Progenitor cell of endocrine pancreas (in vitro differentiated cells): ENCODE measurements around the gene AMN. TPM values are rescaled to one million over a fixed set of nuclear protein-coding genes. Genes with fewer than 3 reads are reported as not detected.

Source experiments
- DNase-seq: peaks from one replicate; pipeline ENCODE4 v3.0.0; 2021; ENCODE audit warnings: low spot score; ENCODE audit not compliant: unreplicated experiment
- H3K27ac Mint-ChIP-seq: 2 replicates; pipeline ENCODE4 v1.8.0; 2021; ENCODE audit warnings: mild to moderate bottlenecking, moderate library complexity, mixed read lengths
- H3K27me3 Mint-ChIP-seq: 2 replicates; pipeline ENCODE4 v1.8.0; 2021; ENCODE audit warnings: mixed read lengths
- H3K36me3 Mint-ChIP-seq: 2 replicates; pipeline ENCODE4 v1.8.0; 2022; ENCODE audit warnings: mixed read lengths; ENCODE audit not compliant: insufficient read depth
- H3K4me1 Mint-ChIP-seq: 2 replicates; pipeline ENCODE4 v1.8.0; 2021; ENCODE audit warnings: low read depth, mixed read lengths
- H3K4me3 Mint-ChIP-seq: 2 replicates; pipeline ENCODE4 v1.8.0; 2021; ENCODE audit warnings: low read depth, mild to moderate bottlenecking, moderate library complexity, mixed read lengths
- H3K9me3 Mint-ChIP-seq: 2 replicates; pipeline ENCODE4 v1.8.0; 2021; ENCODE audit warnings: low read depth, mixed read lengths
- CTCF ChIP-seq: fragments of 200-600 bp; sonication (generic); IDR thresholded peaks from one replicate; pipeline ENCODE4 v1.5.0; 2021; ENCODE audit warnings: antibody characterized with exemption, mild to moderate bottlenecking; ENCODE audit not compliant: unreplicated experiment
- total RNA-seq: library from RNA; stranded (reverse); gene quantifications from 2 replicates; pipeline ENCODE4 v1.2.1, GENCODE V29; 2021

Gene AMN
- total RNA-seq, 1 donor from 2014 or later, result 2.5 TPM

GRCh38 chr14:102878174-102878969 is 44.1 kb upstream of the AMN start:
- Mint-ChIP-seq H3K27me3 (no peaks in the 10 kb centered on the region), H3K27ac (no peak overlapping the region), H3K9me3 (no peaks in the 10 kb centered on the region), H3K4me1 (peaks cover 8% of the 10 kb centered on the region), H3K4me3 (no peak overlapping the region), H3K36me3 (peaks cover 12% of the 10 kb centered on the region)
- DNase-seq, result no peak
- no peak for TF ChIP-seq CTCF

GRCh38 chr14:102878970-102879460 is 43.4 kb upstream of the AMN start:
- Mint-ChIP-seq H3K4me3 (no peak overlapping the region), H3K4me1 (peaks cover 2% of the 10 kb centered on the region), H3K9me3 (no peaks in the 10 kb centered on the region), H3K27ac (no peak overlapping the region), H3K27me3 (no peaks in the 10 kb centered on the region), H3K36me3 (peaks cover 12% of the 10 kb centered on the region)
- DNase-seq, result no peak
- TF ChIP-seq CTCF, result no peak

GRCh38 chr14:102882226-102882906 is 40.1 kb upstream of the AMN start:
- peaks cover 11% of the 10 kb centered on the region for H3K36me3 Mint-ChIP-seq
- H3K9me3 Mint-ChIP-seq, result no peaks in the 10 kb centered on the region
- TF ChIP-seq CTCF, result no peak
- no peak for DNase-seq
- no peaks in the 10 kb centered on the region for H3K4me1 Mint-ChIP-seq
- no peak overlapping the region for H3K4me3 Mint-ChIP-seq
- no peak overlapping the region for H3K27ac Mint-ChIP-seq
- no peaks in the 10 kb centered on the region for H3K27me3 Mint-ChIP-seq

- peaks cover 13% of the 10 kb centered on the region for H3K36me3 Mint-ChIP-seq
- no peaks in the 10 kb centered on the region for H3K9me3 Mint-ChIP-seq
- no peak for TF ChIP-seq CTCF
- no peak for DNase-seq
- no peaks in the 10 kb centered on the region for H3K4me1 Mint-ChIP-seq
- no peak overlapping the region for H3K4me3 Mint-ChIP-seq
- H3K27ac Mint-ChIP-seq, result no peak overlapping the region
- H3K27me3 Mint-ChIP-seq, result no peaks in the 10 kb centered on the region
Observed at GRCh38 chr14:102883089-102883541, 39.3 kb upstream of the AMN start.

GRCh38 chr14:102883554-102883953 is 38.9 kb upstream of the AMN start:
- Mint-ChIP-seq H3K9me3 (no peaks in the 10 kb centered on the region), H3K4me1 (no peaks in the 10 kb centered on the region), H3K27me3 (no peaks in the 10 kb centered on the region), H3K27ac (no peak overlapping the region), H3K36me3 (peaks cover 13% of the 10 kb centered on the region), H3K4me3 (no peak overlapping the region)
- DNase-seq, result no peak
- TF ChIP-seq CTCF, result no peak
